K562 (cell line): ENCODE data around the gene CDC37. TPM values are rescaled to one million over a fixed set of nuclear protein-coding genes. Genes with fewer than 3 reads are reported as not detected.

Experiments
- CHD1 ChIP-seq: fragments of 200-600 bp; sonication (generic); IDR thresholded peaks from one replicate; pipeline ENCODE4 v1.6.1; 2012; ENCODE audit warnings: mild to moderate bottlenecking, moderate library complexity, low read length, inconsistent platforms
- E4F1 ChIP-seq: fragments of 250-450 bp; sonication (Bioruptor Pico); IDR thresholded peaks from 2 replicates; pipeline ENCODE4 v1.5.0; 2021; ENCODE audit warnings: mild to moderate bottlenecking, borderline replicate concordance
- RBM15 ChIP-seq: fragments of 200-400 bp; formaldehyde crosslinking; IDR thresholded peaks from 2 replicates; pipeline ENCODE4 v1.6.1; 2018; ENCODE audit warnings: mild to moderate bottlenecking, low read length, moderate library complexity; ENCODE audit not compliant: insufficient read depth
- RUNX1 ChIP-seq: sonication (generic); IDR thresholded peaks from 2 replicates; pipeline ENCODE4 v1.6.1; 2016; ENCODE audit warnings: antibody characterized with exemption, low read depth
- SIN3A ChIP-seq, 2 experiments: fragments of 150-350 bp in 1 of 2; IDR thresholded peaks; 2 replicates each; pipeline ENCODE4 v1.6.1; 2011 to 2016; ENCODE audit warnings: borderline replicate concordance in 2 of 2, low read depth in 2 of 2, low read length in 2 of 2, mild to moderate bottlenecking in 2 of 2, moderate library complexity in 2 of 2; ENCODE audit not compliant: control insufficient read depth in 1 of 2
- VEZF1 ChIP-seq: fragments of 200-800 bp; sonication (Bioruptor generic); IDR thresholded peaks from 2 replicates; pipeline ENCODE4 v1.6.1; 2017; ENCODE audit warnings: missing genetic modification characterization, missing compliant biosample characterization
- ZHX1 ChIP-seq: fragments of 150-350 bp; conservative IDR thresholded peaks from 2 replicates; pipeline ENCODE4 v1.6.1; 2014; ENCODE audit warnings: low read length
- ZNF175 ChIP-seq: fragments of 200-800 bp; sonication (Bioruptor generic); IDR thresholded peaks from 2 replicates; pipeline ENCODE4 v1.6.1; 2016; ENCODE audit warnings: low read depth, mild to moderate bottlenecking, missing genetic modification characterization, missing compliant biosample characterization
- ZNF24 ChIP-seq: fragments of 450-650 bp; IDR thresholded peaks from 2 replicates; pipeline ENCODE4 v1.6.1; 2016
- ZNF318 ChIP-seq, 2 experiments: fragments of 450-650 bp; IDR thresholded peaks; 2 replicates each; pipeline ENCODE4 v1.6.1; 2016; ENCODE audit warnings: mild to moderate bottlenecking in 2 of 2, borderline replicate concordance in 1 of 2, low read depth in 1 of 2, moderate library complexity in 1 of 2
- polyA plus RNA-seq, 8 experiments: library from polyadenylated mRNA; depleted of rRNA in 4 of 8; stranded (reverse) in 5 of 8; unstranded in 3 of 8; fragments of >200 nt; fragmentation: Nextera tagmentation in 2 of 8; fragmentation: Illumina TruSeq in 1 of 8; extraction: Ambion mirVana in 2 of 8; extraction: Trizol in 1 of 8; gene quantifications; 2 replicates each; pipeline versions ENCODE4 v1.2.1 to v1.2.3, GENCODE V29; 2011 to 2014; ENCODE audit warnings: inconsistent platforms in 1 of 8, missing spikeins in 1 of 8
- total RNA-seq, 7 experiments: library from RNA; depleted of rRNA in 6 of 7; stranded (reverse); fragments of >200 nt in 6 of 7; fragmentation: Illumina TruSeq in 2 of 7; extraction: Trizol in 2 of 7; gene quantifications; 2 replicates each; pipeline versions ENCODE4 v1.2.1 to v1.2.3, GENCODE V29; 2011 to 2021; ENCODE audit warnings: low replicate concordance in 1 of 7

Gene CDC37
- total and polyA plus RNA-seq, 9 of the 15 experiments (the other 6 are each of a cell fraction or from before 2014, with no cell fraction given) = 6.6 to 538 (median 227) TPM

- no peak for TF ChIP-seq ZNF318 (IDR thresholded peaks at IDR 0.05; ENCODE audit: borderline replicate concordance in 1 of 2, low read depth in 1 of 2)
- no peak for TF ChIP-seq E4F1 (CRISPR knock-in tag)
- TF ChIP-seq RUNX1 = no peak
- no peak for TF ChIP-seq ZNF24
- no peak for TF ChIP-seq CHD1
- peak; percentile 59 for TF ChIP-seq VEZF1 (CRISPR knock-in tag)
- no peak for TF ChIP-seq RBM15
- TF ChIP-seq ZNF175 (CRISPR knock-in tag) = no peak
- peak in 1 of 2 experiments; percentile 44; a peak in 1 of 4 replicates for TF ChIP-seq SIN3A (IDR thresholded peaks at IDR 0.05; ENCODE audit: borderline replicate concordance in 2 of 2, control insufficient read depth in 1 of 2, low read depth in 2 of 2, low read length in 2 of 2)
- TF ChIP-seq ZHX1 = no peak
Observed at GRCh38 chr19:10450853-10451609, 47.7 kb upstream of the CDC37 start (continued).
